ENCODE data around the gene ULK4. TPM values are rescaled to one million over a fixed set of nuclear protein-coding genes. Genes with fewer than 3 reads are reported as not detected.
"Not testable (repeated sequence)": the region's sequence is repeated elsewhere in the genome, so short reads cannot be mapped to it uniquely, and the experiment has no call there.

Gene ULK4
- total and polyA plus RNA-seq, 12 donors, result 1.6 to 24.5 (median 6.9) TPM

- TF ChIP-seq CTCF (IDR thresholded peaks at IDR 0.05) (no peak), POLR2A (IDR thresholded peaks at IDR 0.05) (no peak)
- intact Hi-C loops (cut with DNase I), result no loop called here
- 69 to 83% (median 79%) methylated on average over 3 of the region's 3 CpGs for WGBS, 4 donors
- Histone ChIP-seq H3K4me3 (no peak overlapping the region), H3K36me3 (replicated peaks in 1 of 2) (no peaks in the 10 kb centered on the region), H3K9me3 (replicated peaks in 1 of 3) (no peaks in the 10 kb centered on the region), H3K27ac (no peak overlapping the region), H3K4me1 (replicated peaks in 1 of 2) (peaks cover 0 to 6% of the 10 kb centered on the region in 2 donors), H3K27me3 (no peaks in the 10 kb centered on the region)
- peak in 1 of 7 donors; percentile 31 for DNase-seq
These were observed 280.4 kb downstream of the ULK4 start for GRCh38 chr3:41681479-41681878.

DNA sequence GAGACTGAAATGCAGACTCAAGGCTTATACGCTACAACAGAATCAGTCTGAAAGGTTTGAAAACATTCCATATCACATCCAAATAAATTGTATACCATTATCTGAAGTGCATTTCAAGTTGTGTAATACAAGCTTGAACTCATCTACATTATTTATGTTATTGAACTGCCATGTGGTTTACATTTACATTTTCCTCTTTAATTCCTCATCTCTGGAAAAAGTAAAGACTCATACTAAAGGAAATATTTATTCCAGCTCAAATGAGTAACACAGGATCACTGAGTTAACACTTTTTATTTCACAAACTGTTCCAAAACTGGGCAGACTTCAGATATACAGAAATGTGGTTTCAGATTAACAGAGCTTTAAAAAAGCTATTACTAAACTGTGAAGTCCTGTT is 282.5 kb downstream of the ULK4 start:
- Histone ChIP-seq H3K27me3 (no peaks in the 10 kb centered on the region), H3K36me3 (replicated peaks in 1 of 2) (no peaks in the 10 kb centered on the region), H3K4me1 (replicated peaks in 1 of 2) (peaks cover 0 to 6% of the 10 kb centered on the region in 2 donors), H3K4me3 (no peak overlapping the region), H3K27ac (no peak overlapping the region), H3K9me3 (replicated peaks in 1 of 3) (no peaks in the 10 kb centered on the region)
- DNase-seq, result no peak
- 98 to 100% (median 100%) methylated on average over 1 of the region's 1 CpG for WGBS, 4 donors
- no peak for TF ChIP-seq POLR2A (IDR thresholded peaks at IDR 0.05)
- TF ChIP-seq CTCF (IDR thresholded peaks at IDR 0.05), result no peak
- intact Hi-C loops (cut with DNase I), result no loop called here

DNA sequence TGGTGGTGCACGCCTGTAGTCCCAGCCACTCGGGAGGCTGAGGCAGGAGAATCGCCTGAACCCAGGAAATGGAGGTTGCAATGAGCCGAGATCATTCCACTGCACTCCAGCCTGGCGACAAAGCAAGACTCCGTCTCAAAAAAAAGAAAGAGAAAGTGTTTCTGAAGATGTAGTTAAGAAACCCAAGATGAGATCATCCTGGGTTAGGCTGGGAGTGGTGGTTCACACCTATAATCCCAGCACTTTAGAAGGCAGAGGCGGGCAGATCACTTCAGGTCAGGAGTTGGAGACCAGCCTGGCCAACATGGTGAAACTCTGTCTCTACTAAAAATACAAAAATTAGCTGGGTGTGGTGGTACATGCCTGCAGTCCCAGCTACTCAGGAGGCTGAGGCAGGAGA is 286.8 kb downstream of the ULK4 start:
- DNase-seq; H3K9me3 ChIP-seq (replicated peaks in 1 of 3); H3K27me3 ChIP-seq; H3K27ac ChIP-seq; H3K36me3 ChIP-seq (replicated peaks in 1 of 2); H3K4me1 ChIP-seq (replicated peaks in 1 of 2); H3K4me3 ChIP-seq; intact Hi-C loops (cut with DNase I): not testable (repeated sequence)
- WGBS, 4 donors, result 95 to 98% (median 96%) methylated on average over 7 of the region's 7 CpGs

DNA sequence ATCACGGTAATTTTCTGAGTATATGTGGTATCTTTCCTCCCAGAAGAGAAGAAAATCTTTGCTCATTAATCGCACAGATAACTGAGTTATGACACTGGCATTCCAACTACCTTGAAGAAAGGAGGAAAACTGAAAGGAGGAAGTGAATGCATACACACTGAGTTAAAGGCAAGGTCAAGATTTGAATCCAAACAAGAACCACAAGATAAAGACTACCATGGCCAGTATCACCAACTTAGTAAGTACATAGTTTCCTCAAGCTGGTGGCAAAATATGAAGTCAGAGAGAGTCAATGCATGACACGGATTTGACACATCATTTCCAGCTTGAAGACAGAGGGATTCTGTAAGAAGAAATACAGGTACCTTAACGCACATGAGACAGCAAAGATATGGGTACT is 287.5 kb downstream of the ULK4 start:
- 83 to 87% (median 86%) methylated on average over 4 of the region's 4 CpGs for WGBS, 4 donors
- intact Hi-C loops (cut with DNase I), result no loop called here
- Histone ChIP-seq H3K27ac (no peak overlapping the region), H3K36me3 (replicated peaks in 1 of 2) (no peaks in the 10 kb centered on the region), H3K4me1 (replicated peaks in 1 of 2) (no peaks in the 10 kb centered on the region), H3K4me3 (no peak overlapping the region), H3K27me3 (no peaks in the 10 kb centered on the region), H3K9me3 (replicated peaks in 1 of 3) (no peaks in the 10 kb centered on the region)
- no peak for TF ChIP-seq POLR2A (IDR thresholded peaks at IDR 0.05)
- no peak for TF ChIP-seq CTCF (IDR thresholded peaks at IDR 0.05)
- DNase-seq, result no peak

DNA sequence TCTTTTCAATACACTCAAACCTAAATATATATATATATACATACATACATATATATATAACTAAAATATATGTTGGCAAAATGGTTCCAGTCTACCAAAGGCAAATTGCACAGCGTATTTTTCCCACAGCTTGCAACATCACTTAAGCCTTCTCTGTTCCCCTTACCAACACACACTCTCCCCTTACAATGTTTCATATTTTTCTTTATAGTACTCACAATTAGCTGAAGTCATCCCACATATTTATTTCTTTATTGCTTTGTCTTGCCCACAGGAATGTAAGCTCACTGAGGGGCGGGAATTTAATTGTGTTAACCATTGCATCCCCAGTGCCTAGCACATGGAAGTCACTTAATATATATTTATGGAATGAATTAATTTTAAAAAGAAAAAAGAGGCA is 288.3 kb downstream of the ULK4 start:
- WGBS, 4 donors, result 84 to 94% (median 89%) methylated on average over 2 of the region's 2 CpGs
- Histone ChIP-seq H3K4me3 (no peak overlapping the region), H3K9me3 (replicated peaks in 1 of 3) (no peaks in the 10 kb centered on the region), H3K4me1 (replicated peaks in 1 of 2) (no peaks in the 10 kb centered on the region), H3K27me3 (no peaks in the 10 kb centered on the region), H3K36me3 (replicated peaks in 1 of 2) (no peaks in the 10 kb centered on the region), H3K27ac (no peak overlapping the region)
- intact Hi-C loops (cut with DNase I), result no loop called here
- no peak for DNase-seq
- TF ChIP-seq CTCF (IDR thresholded peaks at IDR 0.05), result no peak
- TF ChIP-seq POLR2A (IDR thresholded peaks at IDR 0.05), result no peak
